ENCODE results near the gene RRAGD.

Gene RRAGD

DNA sequence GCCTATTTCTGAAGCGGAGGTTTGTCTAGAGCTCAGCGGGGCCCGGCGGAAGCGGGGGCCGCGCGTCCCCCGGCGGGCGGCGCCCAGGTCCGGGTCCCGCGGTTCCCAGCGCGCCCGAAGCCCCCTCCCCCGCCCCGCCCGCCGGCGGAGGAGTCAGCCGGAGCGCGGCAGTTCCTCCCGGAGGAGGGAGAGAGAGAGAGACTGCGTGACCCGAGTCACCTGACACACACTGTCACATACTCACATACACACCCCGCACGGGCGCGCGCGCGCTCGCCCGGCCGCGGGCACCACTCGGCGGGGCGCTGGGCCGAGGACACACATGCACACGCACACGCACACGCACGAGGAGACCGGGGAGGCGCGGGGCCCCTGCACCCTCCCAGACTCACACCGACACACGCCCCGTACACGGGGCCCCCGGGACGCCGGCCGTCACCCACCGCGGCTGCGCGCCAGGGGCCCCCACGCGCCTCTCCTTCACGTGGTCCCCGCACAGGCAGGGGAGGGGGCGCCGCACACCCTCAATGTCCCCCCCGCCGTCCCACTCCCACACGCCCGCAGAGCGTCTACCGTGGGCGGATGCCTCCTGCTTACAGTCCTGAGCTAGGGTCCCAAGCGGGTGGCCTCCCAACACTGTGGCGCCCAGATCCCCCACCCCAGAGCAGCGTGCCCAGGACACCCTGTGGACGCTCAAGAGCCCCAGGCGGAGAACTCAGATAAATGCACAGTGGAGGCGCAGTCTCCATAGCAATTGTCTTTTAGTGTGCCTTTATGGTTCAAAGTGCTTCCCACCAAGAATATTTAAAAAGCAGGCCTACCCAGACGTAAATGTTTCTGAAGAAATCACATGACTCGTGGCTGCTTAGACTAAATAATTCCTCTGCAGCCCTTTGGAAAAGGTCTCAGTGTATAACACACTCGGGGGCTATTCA is at the start of gene RRAGD:
Gene RRAGD, minus strand, starts transcription at position 203 of the 935 bp plus-strand sequence. CDS start 280 bp downstream, outside the sequence.
- peak; percentile 54 for DNase-seq (ENCODE audit: low spot score)

- no peak for DNase-seq (ENCODE audit: low spot score)
Observed at GRCh38 chr6:89460713-89461112, 48.6 kb upstream of the RRAGD start.

GRCh38 chr6:89459501-89459900 is 47.4 kb upstream of the RRAGD start:
- no peak for DNase-seq (ENCODE audit: low spot score)

- DNase-seq (ENCODE audit: low spot score): no peak
Observed at GRCh38 chr6:89458704-89459103, 46.6 kb upstream of the RRAGD start.

DNA sequence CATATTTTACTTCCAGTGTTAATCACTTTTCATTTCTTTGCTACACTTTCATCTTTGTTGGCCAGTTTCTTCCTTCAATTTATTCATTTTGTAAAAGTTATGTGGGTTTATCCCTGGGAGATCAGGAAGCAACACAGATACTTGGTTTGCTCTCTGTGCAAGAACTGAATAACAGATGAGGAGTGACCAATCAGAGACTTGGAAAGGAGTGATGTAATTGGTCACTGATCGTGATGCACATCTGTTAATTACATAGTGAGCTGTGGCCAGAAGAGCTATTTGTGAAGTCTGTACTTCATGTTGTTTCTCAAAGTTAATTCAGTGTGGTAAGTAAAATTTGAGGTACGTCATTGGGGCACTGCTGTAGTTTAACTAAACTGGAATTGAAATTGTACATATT is 42.2 kb upstream of the RRAGD start:
- DNase-seq (ENCODE audit: low spot score): no peak

DNA sequence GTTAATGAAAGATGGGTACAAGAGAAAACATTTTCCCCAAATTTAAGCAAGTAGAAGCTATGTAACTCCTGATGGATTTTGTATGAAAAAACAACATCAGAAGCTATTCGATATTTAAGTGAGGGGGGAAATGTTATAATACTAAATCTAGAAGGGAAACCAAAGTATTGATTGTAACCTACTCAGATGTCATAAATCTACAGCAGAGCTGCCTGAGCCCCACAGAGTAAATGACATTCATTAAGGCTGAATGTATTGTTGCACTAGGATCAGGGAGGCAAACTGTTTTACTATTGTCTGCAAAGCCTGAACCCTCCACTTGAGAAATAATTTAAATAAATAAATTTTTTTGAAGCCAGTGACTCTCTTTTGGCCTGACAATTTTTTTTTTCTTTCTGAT is 40.2 kb upstream of the RRAGD start:
- no peak for DNase-seq (ENCODE audit: low spot score)

DNA sequence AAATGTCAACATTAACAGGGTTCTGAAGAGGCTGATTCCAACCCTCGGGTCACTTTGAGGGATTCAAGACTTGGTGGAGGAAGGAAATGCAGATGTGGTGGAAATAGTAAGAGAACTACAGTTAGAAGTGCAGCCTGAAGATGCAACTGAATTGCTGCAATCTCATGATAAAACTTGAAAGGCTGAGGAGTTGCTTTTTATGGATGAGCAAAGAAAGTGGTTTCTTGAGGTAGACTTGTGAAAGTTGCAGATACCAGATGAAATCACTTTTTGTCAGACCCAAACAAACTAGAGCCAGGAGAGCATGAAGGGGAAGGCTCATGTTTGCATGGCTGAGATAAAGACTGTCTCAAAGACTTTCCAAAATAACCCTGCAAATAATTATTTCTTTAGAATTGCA is 37.1 kb upstream of the RRAGD start:
- DNase-seq (ENCODE audit: low spot score): no peak

DNA sequence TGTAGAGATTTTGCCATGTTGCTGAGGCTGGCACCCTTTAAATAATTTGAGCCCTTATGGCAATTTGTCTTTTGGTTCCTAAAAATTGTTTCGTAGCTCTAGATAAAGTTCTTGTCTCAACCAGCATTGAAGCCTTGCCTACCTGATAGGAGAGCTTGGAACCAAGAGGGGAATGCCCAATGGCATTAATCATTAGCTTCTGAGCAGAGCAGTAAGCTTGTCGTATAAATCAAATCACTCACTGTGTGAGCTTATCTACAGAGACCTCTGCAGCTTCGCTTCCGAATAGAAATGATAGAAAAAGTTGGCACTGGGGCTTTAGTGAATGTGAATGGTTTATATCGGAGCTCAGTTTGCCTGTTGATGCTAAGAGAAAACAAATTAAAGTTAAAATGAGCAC is 31.6 kb upstream of the RRAGD start:
- DNase-seq (ENCODE audit: low spot score): no peak

- DNase-seq (ENCODE audit: low spot score): no peak
Observed at GRCh38 chr6:89440200-89440599, 28.1 kb upstream of the RRAGD start.

DNA sequence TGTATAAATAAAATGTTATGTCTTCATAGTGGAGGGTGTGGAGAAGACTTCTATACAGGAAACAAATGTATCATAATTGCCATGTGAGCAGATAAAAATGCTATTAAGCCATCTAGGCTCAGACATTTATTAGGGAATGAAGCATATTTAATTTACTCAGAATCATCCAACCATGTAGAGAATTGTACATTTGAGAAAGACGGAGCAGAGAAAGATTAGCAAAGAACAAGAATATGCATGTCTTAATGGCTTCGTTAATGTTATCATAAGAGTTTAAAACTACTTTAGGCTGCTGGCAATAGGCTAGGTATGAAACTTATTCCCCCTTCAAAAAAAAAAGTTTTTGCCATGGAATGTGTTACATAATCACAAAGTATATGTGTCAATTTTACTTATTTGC is 26.9 kb upstream of the RRAGD start:
- DNase-seq (ENCODE audit: low spot score): no peak

GRCh38 chr6:89438248-89438647 is 26.2 kb upstream of the RRAGD start:
- no peak for DNase-seq (ENCODE audit: low spot score)

DNA sequence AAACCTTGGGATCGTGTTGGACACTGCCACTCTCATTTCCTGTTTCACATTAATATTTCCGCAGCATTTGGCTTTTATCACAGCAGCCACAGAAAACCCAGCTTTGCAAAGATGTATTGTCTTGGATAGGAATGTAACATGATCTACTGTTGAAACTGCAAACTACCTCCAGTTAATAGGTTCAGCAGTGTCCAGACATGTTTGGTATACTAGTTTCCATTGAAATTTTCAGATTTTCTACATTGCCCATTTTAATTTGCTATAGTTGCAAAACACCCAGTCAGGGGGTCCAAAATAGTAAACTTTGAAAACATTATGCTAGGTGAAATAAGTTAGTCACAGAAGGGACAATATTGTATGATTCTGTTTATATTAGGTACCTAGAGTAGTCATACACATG is 24.2 kb upstream of the RRAGD start:
- DNase-seq (ENCODE audit: low spot score): no peak

- DNase-seq (ENCODE audit: low spot score): no peak
Observed at GRCh38 chr6:89434954-89435353, 22.9 kb upstream of the RRAGD start.

- DNase-seq (ENCODE audit: low spot score): no peak
Observed at GRCh38 chr6:89434150-89434499, 22.1 kb upstream of the RRAGD start.

DNA sequence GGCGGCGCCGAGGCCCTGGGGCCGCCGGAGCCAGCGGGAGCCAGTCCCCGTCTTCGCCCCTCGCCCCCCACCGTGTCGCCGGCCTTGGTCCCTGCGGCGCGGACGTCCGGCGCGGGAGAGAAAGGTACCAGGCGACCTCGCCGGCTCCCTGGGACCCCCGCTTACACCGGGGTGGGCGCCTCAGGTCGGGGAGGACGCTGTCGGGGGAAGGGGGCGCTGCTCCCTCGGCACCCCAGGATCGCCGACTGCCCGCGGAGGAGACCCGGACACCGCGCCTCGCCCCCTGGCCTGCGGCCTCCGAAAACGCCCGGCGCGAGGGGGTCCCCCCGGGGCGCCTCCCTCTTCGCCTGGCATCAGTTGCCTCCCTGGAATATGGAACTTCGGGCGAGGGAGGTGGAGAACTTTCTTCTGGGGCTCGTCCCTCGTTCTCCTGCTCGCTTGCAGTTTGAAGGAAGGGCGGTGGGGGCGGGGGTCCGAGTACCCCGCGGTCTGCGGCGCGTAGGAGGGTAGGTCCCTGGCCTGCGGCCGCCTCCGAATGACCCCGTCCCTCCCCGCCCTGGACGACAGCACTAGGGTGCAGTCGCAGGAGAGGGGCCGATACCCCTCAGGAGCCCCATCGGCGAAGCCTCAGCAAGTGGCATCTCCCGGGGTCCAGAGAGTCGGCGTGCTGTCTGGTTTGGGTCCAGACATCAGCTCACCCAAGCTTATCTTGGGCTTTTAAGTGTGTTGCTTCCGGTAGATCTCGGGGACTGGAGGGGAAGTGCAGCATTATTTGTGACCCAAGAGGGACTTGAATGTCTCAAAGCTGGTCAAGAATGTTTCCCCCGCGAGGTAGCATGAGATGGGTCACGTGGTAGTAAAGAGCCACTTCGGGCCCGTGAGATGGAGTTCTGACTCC is 21.4 kb upstream of the RRAGD start:
- peak; percentile 21 for DNase-seq (ENCODE audit: low spot score)

DNA sequence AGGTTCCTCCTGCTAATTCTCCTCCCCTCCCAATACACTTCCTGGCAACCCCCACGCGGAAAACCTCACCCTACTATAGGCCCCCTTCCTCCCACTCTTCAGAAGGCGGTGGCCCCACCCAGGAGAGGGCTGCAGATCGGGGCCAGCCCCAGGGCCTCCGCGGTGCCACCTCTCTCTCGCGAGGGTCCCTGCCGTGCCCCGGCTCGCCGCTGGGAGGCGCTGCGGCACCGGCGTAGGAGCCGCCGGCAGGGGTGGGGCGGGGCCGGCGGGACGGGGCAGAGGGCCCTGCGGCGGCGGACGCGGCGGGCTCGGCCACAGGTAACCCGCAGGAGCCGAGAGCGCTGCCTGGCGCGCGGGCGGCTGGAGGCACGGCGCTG is 20.8 kb upstream of the RRAGD start, which contains the start of gene ANKRD6:
Gene ANKRD6, plus strand, starts transcription at position 278 of the 377 bp plus-strand sequence. CDS start 133,825 bp downstream, outside the sequence.
- DNase-seq (ENCODE audit: low spot score): peak; percentile 81

GRCh38 chr6:89430201-89430962 is 18.3 kb upstream of the RRAGD start:
- DNase-seq (ENCODE audit: low spot score): no peak

DNA sequence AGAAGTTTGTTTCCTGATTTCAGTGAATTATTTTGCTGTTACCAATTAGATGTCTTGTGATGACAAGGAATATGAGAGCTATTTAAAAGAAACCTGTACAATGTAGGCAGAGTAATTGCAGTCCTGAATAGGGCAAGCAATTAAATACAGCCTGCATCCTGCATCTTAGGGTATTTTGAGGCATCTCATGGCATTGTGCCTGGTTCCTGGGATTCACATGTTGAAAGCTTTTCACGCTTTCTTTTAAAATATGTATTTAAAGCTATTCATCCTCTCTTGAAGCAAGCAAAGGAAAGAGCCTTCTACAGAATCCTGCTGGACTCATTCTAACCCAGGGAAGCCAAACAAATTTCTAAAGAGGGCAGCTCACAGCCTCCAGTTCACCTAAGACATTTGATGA is 4.7 kb upstream of the RRAGD start:
- no peak for DNase-seq (ENCODE audit: low spot score)

DNA sequence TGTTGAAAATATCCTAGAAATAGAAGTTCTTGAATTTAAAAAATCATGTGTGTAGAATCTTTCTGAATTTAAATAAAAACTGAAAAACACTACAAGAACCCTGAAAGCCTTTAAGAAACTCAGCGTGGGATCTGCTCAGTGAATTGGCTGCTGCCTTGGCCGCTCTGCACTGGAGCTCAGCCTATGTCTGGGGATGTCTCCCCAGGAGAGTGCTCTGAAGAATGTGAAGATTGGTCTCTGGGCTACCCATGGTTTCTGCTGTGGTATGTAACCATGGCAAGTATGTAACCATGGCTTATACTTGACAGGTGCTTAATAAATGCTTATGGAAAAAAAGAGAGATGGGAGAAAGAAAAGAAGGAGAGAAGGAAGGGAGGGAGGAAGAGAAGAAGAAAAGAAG is 3.1 kb upstream of the RRAGD start:
- DNase-seq (ENCODE audit: low spot score): no peak

DNA sequence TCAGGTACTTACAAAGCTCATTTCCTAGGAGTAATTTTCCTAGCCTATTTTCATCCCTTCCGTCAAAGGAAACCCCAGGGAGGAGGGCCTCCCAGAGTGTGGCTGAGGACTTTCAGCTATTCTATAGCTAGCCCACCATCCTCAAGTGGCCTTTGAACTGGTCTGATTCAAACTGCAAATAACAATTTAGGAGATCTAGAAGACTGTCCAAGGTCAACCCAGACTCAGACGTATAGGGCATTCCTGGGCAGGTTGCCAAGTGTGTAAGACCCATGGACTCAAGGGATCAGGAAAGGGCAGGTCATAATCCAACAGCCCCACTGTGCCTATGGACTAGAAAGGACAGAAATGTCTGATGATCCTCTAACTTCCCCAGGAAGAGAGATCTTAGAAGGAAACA is 2.1 kb upstream of the RRAGD start:
- no peak for DNase-seq (ENCODE audit: low spot score)

GRCh38 chr6:89413006-89413400 is 930 bp upstream of the RRAGD start:
- DNase-seq (ENCODE audit: low spot score): no peak
